Body of pancreas (tissue), 4 donors: ENCODE measurements around the gene GRIN2C.

ENCODE experiments used
- CTCF ChIP-seq, 7 experiments: fragments of 450-650 bp in 4 of 7; fragments of 200-600 bp in 3 of 7; sonication (generic) in 3 of 7; IDR thresholded peaks; one replicate each; pipeline ENCODE4 v1.5.1; 2016 to 2019; ENCODE audit warnings: antibody characterized with exemption in 7 of 7
- POLR2A ChIP-seq, 3 donors: fragments of 450-650 bp; IDR thresholded peaks; one replicate each; pipeline ENCODE4 v1.6.1; 2016; ENCODE audit warnings: antibody characterized with exemption in 3 of 3, mild to moderate bottlenecking in 2 of 3

DNA sequence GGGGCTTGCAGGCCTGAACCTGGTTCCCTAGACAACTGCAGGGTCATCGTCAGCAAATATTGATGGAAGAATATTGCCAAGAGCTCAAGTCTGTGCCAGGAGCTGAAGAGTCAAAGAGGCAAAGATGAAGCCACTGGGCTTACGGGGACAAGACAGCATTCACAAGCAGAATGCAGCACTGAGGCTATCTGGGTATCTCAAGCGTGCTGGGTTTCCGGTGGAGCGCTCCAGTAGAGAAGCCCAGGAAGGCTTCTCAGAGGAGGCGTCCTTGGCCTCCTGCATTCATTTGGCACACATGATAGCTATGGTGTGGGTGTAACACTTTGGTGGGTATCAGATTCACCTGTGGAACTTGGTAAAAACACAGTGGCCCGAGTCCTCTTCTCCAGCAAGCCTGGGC, 30.9 kb upstream of the GRIN2C start:
- no peak for TF ChIP-seq POLR2A (IDR thresholded peaks at IDR 0.05)
- TF ChIP-seq CTCF (IDR thresholded peaks at IDR 0.05) = no peak
